ENCODE results near the gene DPP8. TPM values are rescaled to one million over a fixed set of nuclear protein-coding genes. Genes with fewer than 3 reads are reported as not detected.

DPP8 gene
- total and polyA plus RNA-seq, 2 donors: 12.5 to 21.8 TPM

DNA sequence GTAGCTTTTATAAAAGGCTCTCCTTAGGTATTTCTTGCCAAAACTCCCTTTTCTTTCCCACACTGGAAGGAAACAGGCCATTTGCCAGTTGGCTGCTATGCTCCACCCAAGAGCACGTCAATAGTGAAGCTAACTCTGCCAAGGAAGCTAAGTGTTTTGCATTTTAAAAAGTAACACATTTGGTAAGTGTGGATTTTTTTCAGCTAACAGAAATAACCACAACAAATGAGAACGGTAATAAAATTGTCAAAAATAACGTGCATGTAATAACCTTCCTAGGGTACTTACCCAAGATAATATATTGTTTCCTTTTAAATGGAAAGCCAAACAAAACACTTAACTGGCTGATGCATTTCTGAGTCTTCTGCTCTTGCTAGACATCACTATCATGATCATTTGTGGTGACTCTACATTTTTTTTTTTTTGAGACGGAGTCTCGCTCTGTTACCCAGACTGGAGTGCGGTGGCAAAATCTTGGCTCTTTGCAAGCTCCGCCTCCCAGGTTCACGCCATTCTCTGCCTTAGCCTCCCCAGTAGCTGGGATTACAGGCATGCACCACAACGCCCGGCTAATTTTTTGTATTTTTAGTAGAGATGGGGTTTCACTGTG lies 4.6 kb downstream of the DPP8 start:
- Histone ChIP-seq H3K9me3 (ENCODE audit: control insufficient read depth in 2 of 2, insufficient read depth in 1 of 2, low read length in 1 of 2) (peaks cover 0 to 8% of the 10 kb centered on the region in 2 donors), H3K36me3 (ENCODE audit: control insufficient read depth in 2 of 2, insufficient read depth in 2 of 2, low read length in 1 of 2) (peaks cover 26 to 41% of the 10 kb centered on the region in 2 donors), H3K27ac (ENCODE audit: low read depth in 1 of 2, low read length in 1 of 2) (no peak overlapping the region), H3K27me3 (ENCODE audit: control insufficient read depth in 2 of 2, insufficient read depth in 1 of 2, low read length in 1 of 2) (no peaks in the 10 kb centered on the region), H3K4me1 (ENCODE audit: control insufficient read depth in 2 of 2, insufficient read depth in 2 of 2, low read length in 2 of 2) (peaks cover 4 to 11% of the 10 kb centered on the region in 2 donors), H3K4me3 (ENCODE audit: low read length in 2 of 2) (no peak overlapping the region)
- WGBS: 82% methylated on average over 10 of the region's 10 CpGs
- no peak for DNase-seq (ENCODE audit: low read depth in 6 of 9, low spot score in 9 of 9)

- Histone ChIP-seq H3K4me1 (ENCODE audit: control insufficient read depth in 2 of 2, insufficient read depth in 2 of 2, low read length in 2 of 2) (peaks cover 4 to 8% of the 10 kb centered on the region in 2 donors), H3K27me3 (ENCODE audit: control insufficient read depth in 2 of 2, insufficient read depth in 1 of 2, low read length in 1 of 2) (no peaks in the 10 kb centered on the region), H3K9me3 (ENCODE audit: control insufficient read depth in 2 of 2, insufficient read depth in 1 of 2, low read length in 1 of 2) (peaks cover 0 to 2% of the 10 kb centered on the region in 2 donors), H3K4me3 (ENCODE audit: low read length in 2 of 2) (no peak overlapping the region), H3K36me3 (ENCODE audit: control insufficient read depth in 2 of 2, insufficient read depth in 2 of 2, low read length in 1 of 2) (peaks cover 26 to 43% of the 10 kb centered on the region in 2 donors), H3K27ac (ENCODE audit: low read depth in 1 of 2, low read length in 1 of 2) (no peak overlapping the region)
- WGBS: 99% methylated on average over 5 of the region's 5 CpGs
- DNase-seq (ENCODE audit: low read depth in 6 of 9, low spot score in 9 of 9): no peak
These were observed 5.3 kb downstream of the DPP8 start for GRCh38 chr15:65512189-65512588.

DNA sequence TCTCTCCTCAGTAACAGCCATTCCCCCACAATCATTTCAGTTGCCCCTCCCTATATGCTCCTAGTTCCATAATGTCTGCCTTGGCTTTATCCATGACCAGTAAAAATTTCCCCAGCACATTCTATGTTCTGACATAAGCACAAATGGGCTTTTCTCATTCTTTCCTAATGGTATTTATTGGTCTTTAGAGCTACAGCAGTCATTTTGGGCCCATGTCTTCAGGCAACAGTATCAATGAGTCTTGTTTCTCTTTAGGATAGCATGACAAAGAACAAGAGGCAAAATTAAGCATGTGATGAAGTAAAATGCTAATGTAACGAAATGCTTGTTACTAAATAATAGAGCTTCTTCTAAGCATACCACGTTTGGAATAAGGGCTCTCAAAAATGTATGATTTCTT lies 8.2 kb downstream of the DPP8 start:
- Histone ChIP-seq H3K4me1 (ENCODE audit: control insufficient read depth in 2 of 2, insufficient read depth in 2 of 2, low read length in 2 of 2) (no peaks in the 10 kb centered on the region), H3K27ac (ENCODE audit: low read depth in 1 of 2, low read length in 1 of 2) (no peak overlapping the region), H3K9me3 (ENCODE audit: control insufficient read depth in 2 of 2, insufficient read depth in 1 of 2, low read length in 1 of 2) (no peaks in the 10 kb centered on the region), H3K27me3 (ENCODE audit: control insufficient read depth in 2 of 2, insufficient read depth in 1 of 2, low read length in 1 of 2) (no peaks in the 10 kb centered on the region), H3K36me3 (ENCODE audit: control insufficient read depth in 2 of 2, insufficient read depth in 2 of 2, low read length in 1 of 2) (peaks cover 31 to 54% of the 10 kb centered on the region in 2 donors), H3K4me3 (ENCODE audit: low read length in 2 of 2) (no peak overlapping the region)
- WGBS: 97% methylated on average over 2 of the region's 2 CpGs
- no peak for DNase-seq (ENCODE audit: low read depth in 6 of 9, low spot score in 9 of 9)

DNA sequence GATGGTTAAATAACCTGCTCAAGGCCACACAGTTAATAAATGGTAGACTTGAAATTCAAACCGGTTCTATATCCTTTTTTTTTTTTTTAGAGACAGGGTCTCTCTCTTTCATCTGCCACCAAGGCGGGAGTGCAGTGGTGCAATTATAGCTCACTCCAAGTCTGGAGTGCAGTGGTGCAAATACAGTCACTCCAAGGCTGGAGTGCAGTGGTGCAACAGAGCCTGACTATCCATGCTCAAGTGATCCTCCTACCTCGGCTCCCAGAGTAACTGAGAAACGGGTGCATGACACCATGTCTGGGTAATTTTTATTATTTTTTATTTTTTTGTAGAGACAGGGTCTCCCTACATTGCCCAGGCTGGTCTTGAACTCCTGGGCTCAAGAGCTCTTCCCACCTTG lies 23.4 kb downstream of the DPP8 start:
- WGBS: 97% methylated on average over 4 of the region's 4 CpGs
- H3K9me3 ChIP-seq (ENCODE audit: control insufficient read depth in 2 of 2, insufficient read depth in 1 of 2, low read length in 1 of 2): no peaks in the 10 kb centered on the region
- H3K36me3 ChIP-seq (ENCODE audit: control insufficient read depth in 2 of 2, insufficient read depth in 2 of 2, low read length in 1 of 2): peaks cover 44 to 78% of the 10 kb centered on the region in 2 donors
- no peak overlapping the region for H3K4me3 ChIP-seq (ENCODE audit: low read length in 2 of 2)
- no peaks in the 10 kb centered on the region for H3K27me3 ChIP-seq (ENCODE audit: control insufficient read depth in 2 of 2, insufficient read depth in 1 of 2, low read length in 1 of 2)
- H3K27ac ChIP-seq (ENCODE audit: low read depth in 1 of 2, low read length in 1 of 2): no peak overlapping the region
- no peak for DNase-seq (ENCODE audit: low read depth in 6 of 9, low spot score in 9 of 9)
- H3K4me1 ChIP-seq (ENCODE audit: control insufficient read depth in 2 of 2, insufficient read depth in 2 of 2, low read length in 2 of 2): no peaks in the 10 kb centered on the region

- Histone ChIP-seq H3K36me3 (ENCODE audit: control insufficient read depth in 2 of 2, insufficient read depth in 2 of 2, low read length in 1 of 2) (peaks cover 43 to 65% of the 10 kb centered on the region in 2 donors), H3K4me3 (ENCODE audit: low read length in 2 of 2) (no peak overlapping the region), H3K27ac (ENCODE audit: low read depth in 1 of 2, low read length in 1 of 2) (no peak overlapping the region), H3K9me3 (ENCODE audit: control insufficient read depth in 2 of 2, insufficient read depth in 1 of 2, low read length in 1 of 2) (no peaks in the 10 kb centered on the region), H3K4me1 (ENCODE audit: control insufficient read depth in 2 of 2, insufficient read depth in 2 of 2, low read length in 2 of 2) (no peaks in the 10 kb centered on the region), H3K27me3 (ENCODE audit: control insufficient read depth in 2 of 2, insufficient read depth in 1 of 2, low read length in 1 of 2) (no peaks in the 10 kb centered on the region)
- 99% methylated on average over 4 of the region's 4 CpGs for WGBS
- no peak for DNase-seq (ENCODE audit: low read depth in 6 of 9, low spot score in 9 of 9)
These were observed 32.6 kb downstream of the DPP8 start for GRCh38 chr15:65484876-65485275.

GRCh38 chr15:65476903-65477302 lies 40.6 kb downstream of the DPP8 start:
- no peaks in the 10 kb centered on the region for H3K9me3 ChIP-seq (ENCODE audit: control insufficient read depth in 2 of 2, insufficient read depth in 1 of 2, low read length in 1 of 2)
- H3K36me3 ChIP-seq (ENCODE audit: control insufficient read depth in 2 of 2, insufficient read depth in 2 of 2, low read length in 1 of 2): peaks cover 56 to 77% of the 10 kb centered on the region in 2 donors
- WGBS: 97% methylated on average over 5 of the region's 5 CpGs
- no peaks in the 10 kb centered on the region for H3K27me3 ChIP-seq (ENCODE audit: control insufficient read depth in 2 of 2, insufficient read depth in 1 of 2, low read length in 1 of 2)
- no peak overlapping the region for H3K27ac ChIP-seq (ENCODE audit: low read depth in 1 of 2, low read length in 1 of 2)
- no peak overlapping the region for H3K4me3 ChIP-seq (ENCODE audit: low read length in 2 of 2)
- H3K4me1 ChIP-seq (ENCODE audit: control insufficient read depth in 2 of 2, insufficient read depth in 2 of 2, low read length in 2 of 2): no peaks in the 10 kb centered on the region
- no peak for DNase-seq (ENCODE audit: low read depth in 6 of 9, low spot score in 9 of 9)

- H3K9me3 ChIP-seq (ENCODE audit: control insufficient read depth in 2 of 2, insufficient read depth in 1 of 2, low read length in 1 of 2): no peaks in the 10 kb centered on the region
- no peaks in the 10 kb centered on the region for H3K27me3 ChIP-seq (ENCODE audit: control insufficient read depth in 2 of 2, insufficient read depth in 1 of 2, low read length in 1 of 2)
- DNase-seq (ENCODE audit: low read depth in 6 of 9, low spot score in 9 of 9): no peak
- H3K36me3 ChIP-seq (ENCODE audit: control insufficient read depth in 2 of 2, insufficient read depth in 2 of 2, low read length in 1 of 2): peaks cover 66 to 72% of the 10 kb centered on the region in 2 donors
- 97% methylated on average over 3 of the region's 3 CpGs for WGBS
- no peaks in the 10 kb centered on the region for H3K4me1 ChIP-seq (ENCODE audit: control insufficient read depth in 2 of 2, insufficient read depth in 2 of 2, low read length in 2 of 2)
- H3K27ac ChIP-seq (ENCODE audit: low read depth in 1 of 2, low read length in 1 of 2): no peak overlapping the region
- no peak overlapping the region for H3K4me3 ChIP-seq (ENCODE audit: low read length in 2 of 2)
These were observed 46.6 kb downstream of the DPP8 start for GRCh38 chr15:65470866-65471265.

GRCh38 chr15:65468229-65468909 lies 49.1 kb downstream of the DPP8 start:
- Histone ChIP-seq H3K4me3 (ENCODE audit: low read length in 2 of 2) (no peak overlapping the region), H3K36me3 (ENCODE audit: control insufficient read depth in 2 of 2, insufficient read depth in 2 of 2, low read length in 1 of 2) (peaks cover 50 to 65% of the 10 kb centered on the region in 2 donors), H3K9me3 (ENCODE audit: control insufficient read depth in 2 of 2, insufficient read depth in 1 of 2, low read length in 1 of 2) (no peaks in the 10 kb centered on the region), H3K4me1 (ENCODE audit: control insufficient read depth in 2 of 2, insufficient read depth in 2 of 2, low read length in 2 of 2) (no peaks in the 10 kb centered on the region), H3K27ac (ENCODE audit: low read depth in 1 of 2, low read length in 1 of 2) (no peak overlapping the region), H3K27me3 (ENCODE audit: control insufficient read depth in 2 of 2, insufficient read depth in 1 of 2, low read length in 1 of 2) (no peaks in the 10 kb centered on the region)
- 91% methylated on average over 5 of the region's 5 CpGs for WGBS
- no peak for DNase-seq (ENCODE audit: low read depth in 6 of 9, low spot score in 9 of 9)

GRCh38 chr15:65466901-65467300 lies 50.6 kb downstream of the DPP8 start:
- Histone ChIP-seq H3K27me3 (ENCODE audit: control insufficient read depth in 2 of 2, insufficient read depth in 1 of 2, low read length in 1 of 2) (no peaks in the 10 kb centered on the region), H3K9me3 (ENCODE audit: control insufficient read depth in 2 of 2, insufficient read depth in 1 of 2, low read length in 1 of 2) (no peaks in the 10 kb centered on the region), H3K36me3 (ENCODE audit: control insufficient read depth in 2 of 2, insufficient read depth in 2 of 2, low read length in 1 of 2) (peaks cover 39 to 61% of the 10 kb centered on the region in 2 donors), H3K4me3 (ENCODE audit: low read length in 2 of 2) (no peak overlapping the region), H3K4me1 (ENCODE audit: control insufficient read depth in 2 of 2, insufficient read depth in 2 of 2, low read length in 2 of 2) (no peaks in the 10 kb centered on the region), H3K27ac (ENCODE audit: low read depth in 1 of 2, low read length in 1 of 2) (no peak overlapping the region)
- 93% methylated on average over 3 of the region's 3 CpGs for WGBS
- no peak for DNase-seq (ENCODE audit: low read depth in 6 of 9, low spot score in 9 of 9)
